Nephron (organoid): ENCODE results near the gene ZNF726.
"Not testable (repeated sequence)": the region's sequence is repeated elsewhere in the genome, so short reads cannot be mapped to it uniquely, and the experiment has no call there.

ENCODE experiments used
- H3K27ac Mint-ChIP-seq, 3 experiments: 2 replicates each; pipeline ENCODE4 v1.8.0; 2020; ENCODE audit warnings: mixed read lengths in 3 of 3, mild to moderate bottlenecking in 2 of 3, moderate library complexity in 1 of 3
- H3K27me3 Mint-ChIP-seq: 2 replicates; pipeline ENCODE4 v1.8.0; 2021; ENCODE audit warnings: low read depth, mild to moderate bottlenecking, moderate library complexity, mixed read lengths
- H3K36me3 Mint-ChIP-seq: 2 replicates; pipeline ENCODE4 v1.8.0; 2020; ENCODE audit warnings: low read depth, mixed read lengths
- H3K4me1 Mint-ChIP-seq: 2 replicates; pipeline ENCODE4 v1.8.0; 2020; ENCODE audit warnings: mixed read lengths
- H3K4me3 Mint-ChIP-seq, 3 experiments: 2 replicates each; pipeline ENCODE4 v1.8.0; 2020; ENCODE audit warnings: mild to moderate bottlenecking in 3 of 3, mixed read lengths in 3 of 3, moderate library complexity in 2 of 3
- H3K9me3 Mint-ChIP-seq: 2 replicates; pipeline ENCODE4 v1.8.0; 2020; ENCODE audit warnings: mixed read lengths
- CTCF ChIP-seq, 3 experiments: fragments of 200-600 bp; sonication (generic); IDR thresholded peaks; one replicate each; pipeline ENCODE4 v1.5.0; 2021; ENCODE audit warnings: antibody characterized with exemption in 3 of 3; ENCODE audit not compliant: unreplicated experiment in 3 of 3

The ZNF726 gene

GRCh38 chr19:23969630-23970029, 54.9 kb downstream of the ZNF726 start:
- no peak for TF ChIP-seq CTCF (IDR thresholded peaks at IDR 0.05; ENCODE audit: unreplicated experiment in 3 of 3)
- Mint-ChIP-seq H3K36me3 (no peaks in the 10 kb centered on the region), H3K9me3 (peaks cover 48% of the 10 kb centered on the region), H3K27ac (no peak overlapping the region), H3K4me1 (no peaks in the 10 kb centered on the region), H3K27me3 (no peaks in the 10 kb centered on the region), H3K4me3 (no peak overlapping the region)

GRCh38 chr19:23971598-23971997, 56.9 kb downstream of the ZNF726 start:
- no peak for TF ChIP-seq CTCF (IDR thresholded peaks at IDR 0.05; ENCODE audit: unreplicated experiment in 3 of 3)
- Mint-ChIP-seq H3K4me1 (no peaks in the 10 kb centered on the region), H3K9me3 (peaks cover 51% of the 10 kb centered on the region), H3K36me3 (no peaks in the 10 kb centered on the region), H3K27me3 (no peaks in the 10 kb centered on the region), H3K27ac (no peak overlapping the region), H3K4me3 (no peak overlapping the region)

GRCh38 chr19:23972161-23972560, 57.5 kb downstream of the ZNF726 start:
- peaks cover 48% of the 10 kb centered on the region for H3K9me3 Mint-ChIP-seq
- H3K27me3 Mint-ChIP-seq, result no peaks in the 10 kb centered on the region
- H3K36me3 Mint-ChIP-seq, result no peaks in the 10 kb centered on the region

DNA sequence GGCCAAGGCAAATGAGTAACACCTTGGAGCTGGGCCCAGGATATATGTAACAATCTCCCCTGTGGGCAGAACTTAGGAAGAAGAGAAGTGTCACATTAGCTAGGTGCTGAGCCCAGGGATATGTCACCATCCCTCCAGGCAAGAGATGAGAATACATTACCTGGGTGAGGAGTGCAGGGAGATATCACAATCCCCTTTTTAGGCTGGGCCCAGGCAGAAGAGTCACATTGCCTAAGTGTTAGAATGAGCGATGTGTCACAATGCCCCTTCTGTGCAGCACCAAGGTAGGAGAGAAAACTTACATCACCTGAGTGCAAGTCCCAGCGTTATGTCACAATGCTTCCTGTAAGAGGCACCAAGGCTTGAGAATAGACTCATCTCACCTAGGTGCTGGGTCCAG, 60.3 kb downstream of the ZNF726 start:
- H3K9me3 Mint-ChIP-seq, result peaks cover 61% of the 10 kb centered on the region
- H3K27me3 Mint-ChIP-seq, result no peaks in the 10 kb centered on the region
- no peak overlapping the region for H3K27ac Mint-ChIP-seq
- no peak for TF ChIP-seq CTCF (IDR thresholded peaks at IDR 0.05; ENCODE audit: unreplicated experiment in 3 of 3)
- H3K36me3 Mint-ChIP-seq, result no peaks in the 10 kb centered on the region
- no peak overlapping the region for H3K4me3 Mint-ChIP-seq
- H3K4me1 Mint-ChIP-seq, result no peaks in the 10 kb centered on the region

More at GRCh38 chr19:23972161-23972560, 57.5 kb downstream of the ZNF726 start:
- Mint-ChIP-seq H3K4me3 (no peak overlapping the region), H3K4me1 (no peaks in the 10 kb centered on the region), H3K27ac (no peak overlapping the region)
- no peak for TF ChIP-seq CTCF (IDR thresholded peaks at IDR 0.05; ENCODE audit: unreplicated experiment in 3 of 3)

- not testable (repeated sequence) for H3K27me3 Mint-ChIP-seq, H3K36me3 Mint-ChIP-seq, H3K4me1 Mint-ChIP-seq, H3K27ac Mint-ChIP-seq, H3K4me3 Mint-ChIP-seq
- peaks cover 61% of the 10 kb centered on the region for H3K9me3 Mint-ChIP-seq
Observed at GRCh38 chr19:23976631-23977030, 61.9 kb downstream of the ZNF726 start.

DNA sequence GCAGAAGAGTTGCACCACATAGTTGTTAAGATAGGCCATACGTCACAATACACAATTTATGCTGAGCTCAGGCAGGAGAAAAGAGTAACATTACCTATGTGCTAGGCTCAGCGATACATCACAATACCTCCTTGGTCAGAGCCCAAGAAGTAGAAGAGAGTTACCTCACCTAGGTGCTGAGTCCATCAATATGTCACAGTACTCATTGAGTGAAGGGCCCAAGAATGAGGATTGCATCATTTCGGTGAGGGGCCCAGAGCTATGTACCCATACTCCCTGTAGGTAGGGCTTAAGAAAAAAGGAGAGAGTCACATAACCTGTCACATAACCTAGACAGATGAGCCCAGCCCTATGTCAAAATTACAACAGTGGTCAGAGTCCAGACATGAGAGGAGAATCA, 62.6 kb downstream of the ZNF726 start:
- not testable (repeated sequence) for H3K27ac Mint-ChIP-seq, H3K4me3 Mint-ChIP-seq, H3K27me3 Mint-ChIP-seq, H3K36me3 Mint-ChIP-seq, H3K4me1 Mint-ChIP-seq
- H3K9me3 Mint-ChIP-seq, result peaks cover 64% of the 10 kb centered on the region

- no peaks in the 10 kb centered on the region for H3K36me3 Mint-ChIP-seq
Observed at GRCh38 chr19:23978068-23978467, 63.4 kb downstream of the ZNF726 start.

More at GRCh38 chr19:23978068-23978467, 63.4 kb downstream of the ZNF726 start:
- no peak overlapping the region for H3K27ac Mint-ChIP-seq
- H3K9me3 Mint-ChIP-seq, result peaks cover 64% of the 10 kb centered on the region
- no peak for TF ChIP-seq CTCF (IDR thresholded peaks at IDR 0.05; ENCODE audit: unreplicated experiment in 3 of 3)
- H3K27me3 Mint-ChIP-seq, result no peaks in the 10 kb centered on the region
- no peaks in the 10 kb centered on the region for H3K4me1 Mint-ChIP-seq
- no peak overlapping the region for H3K4me3 Mint-ChIP-seq
